B cell (primary cell): ENCODE data around the gene TMCC3. TPM values are rescaled to one million over a fixed set of nuclear protein-coding genes. Genes with fewer than 3 reads are reported as not detected.

Experiments used
- ATAC-seq: fragments of 200-7000 bp; cut with Tn5 transposase; one replicate; pipeline ENCODE4 v1.10.0; 2021; ENCODE audit warnings: low read depth, mild to moderate bottlenecking, moderate number of reproducible peaks, moderate library complexity
- CTCF ChIA-PET: fragments of 350-600 bp; sonication (Branson Sonifier 250); formaldehyde crosslinking; loops from one replicate; lab custom pipeline; 2021; ENCODE audit warnings: antibody characterized with exemption, inconsistent platforms; lab: Charles Lee
- POLR2A ChIA-PET: fragments of 350-600 bp; sonication (Branson Sonifier 250); formaldehyde crosslinking; loops from one replicate; lab custom pipeline; 2021; ENCODE audit warnings: antibody characterized with exemption; lab: Charles Lee
- DNase-seq: peaks from one replicate; pipeline ENCODE4 v3.0.0; 2013
- H2AFZ ChIP-seq: 2 replicates; pipeline ENCODE4 v1.6.1; 2012; ENCODE audit warnings: mild to moderate bottlenecking, low read depth, low read length; ENCODE audit not compliant: insufficient read depth, poor library complexity, severe bottlenecking
- H3K27ac ChIP-seq, 2 donors: 1 replicate in 1 of 2; 2 replicates in 1 of 2; pipeline ENCODE4 v1.5.1; 2012 to 2013; ENCODE audit warnings: low read length in 2 of 2, mild to moderate bottlenecking in 2 of 2, moderate library complexity in 1 of 2
- H3K27me3 ChIP-seq, 4 experiments: fragments of 200-600 bp in 1 of 4; sonication (generic) in 1 of 4; replicated peaks in 1 of 4; 1 replicate in 2 of 4; 2 replicates in 2 of 4; pipeline versions ENCODE4 v1.6.1 to v1.7.0; 2013 to 2016; ENCODE audit warnings: low read length in 3 of 4, mild to moderate bottlenecking in 2 of 4, mixed read lengths in 1 of 4, moderate library complexity in 1 of 4; ENCODE audit not compliant: insufficient read depth in 4 of 4, control insufficient read depth in 3 of 4; ENCODE audit errors: control extremely low read depth in 1 of 4
- H3K36me3 ChIP-seq, 2 experiments: replicated peaks in 1 of 2; 1 replicate in 1 of 2; 2 replicates in 1 of 2; pipeline versions ENCODE4 v1.6.1 to v1.7.1; 2013; ENCODE audit warnings: low read length in 1 of 2; ENCODE audit not compliant: insufficient read depth in 2 of 2, control insufficient read depth in 1 of 2; ENCODE audit errors: control extremely low read depth in 1 of 2, extremely low read depth in 1 of 2
- H3K4me1 ChIP-seq, 2 donors: fragments of 200-600 bp in 1 of 2; sonication (generic) in 1 of 2; 1 replicate in 1 of 2; 2 replicates in 1 of 2; pipeline versions ENCODE4 v1.5.1 to v1.6.1; 2013 to 2017; ENCODE audit warnings: low read length in 2 of 2; ENCODE audit not compliant: control insufficient read depth in 2 of 2, insufficient read depth in 2 of 2
- H3K4me2 ChIP-seq: replicated peaks from 2 replicates; pipeline ENCODE3; 2012; ENCODE audit warnings: mild to moderate bottlenecking, low read depth, low read length; ENCODE audit not compliant: poor library complexity, severe bottlenecking
- H3K4me3 ChIP-seq, 5 experiments: fragments of 200-600 bp in 1 of 5; sonication (generic) in 1 of 5; 1 replicate in 3 of 5; 2 replicates in 2 of 5; pipeline versions ENCODE4 v1.5.1 to v1.7.0; 2011 to 2016; ENCODE audit warnings: low read length in 4 of 5, mild to moderate bottlenecking in 4 of 5, low read depth in 2 of 5, control low read depth in 1 of 5, moderate library complexity in 1 of 5; ENCODE audit not compliant: insufficient read depth in 1 of 5; ENCODE audit errors: control extremely low read depth in 1 of 5, extremely low read depth in 1 of 5
- H3K79me2 ChIP-seq: fragments of 200-600 bp; sonication (generic); one replicate; pipeline ENCODE4 v1.6.0; 2016; ENCODE audit warnings: low read length; ENCODE audit not compliant: control insufficient read depth, insufficient read depth
- H3K9ac ChIP-seq: fragments of 200-600 bp; sonication (generic); 2 replicates; pipeline ENCODE4 v1.6.1; 2017; ENCODE audit warnings: mild to moderate bottlenecking, low read length, moderate library complexity
- H3K9me3 ChIP-seq, 3 donors: one replicate each; pipeline versions ENCODE4 v1.6.1 to v1.7.1; 2013; ENCODE audit warnings: low read length in 2 of 3; ENCODE audit not compliant: control insufficient read depth in 2 of 3, insufficient read depth in 1 of 3; ENCODE audit errors: control extremely low read depth in 1 of 3
- H4K20me1 ChIP-seq: 2 replicates; pipeline ENCODE4 v1.6.0; 2012; ENCODE audit warnings: mild to moderate bottlenecking, low read length; ENCODE audit not compliant: insufficient read depth, control insufficient read depth, poor library complexity, severe bottlenecking
- H3K27ac Mint-ChIP-seq: one replicate; pipeline ENCODE4 v1.8.0; 2021; ENCODE audit warnings: mixed read lengths
- H3K27me3 Mint-ChIP-seq: one replicate; pipeline ENCODE4 v1.8.0; 2021; ENCODE audit warnings: mixed read lengths
- H3K4me1 Mint-ChIP-seq: one replicate; pipeline ENCODE4 v1.8.0; 2021; ENCODE audit warnings: mixed read lengths
- H3K4me3 Mint-ChIP-seq: one replicate; pipeline ENCODE4 v1.8.0; 2021; ENCODE audit warnings: mixed read lengths
- H3K9me3 Mint-ChIP-seq: one replicate; pipeline ENCODE4 v1.8.0; 2022; ENCODE audit warnings: mixed read lengths; ENCODE audit not compliant: insufficient read depth
- CTCF ChIP-seq: fragments of 200-600 bp; IDR thresholded peaks from one replicate; pipeline ENCODE4 v1.8.0; 2022; ENCODE audit warnings: antibody characterized with exemption, mild to moderate bottlenecking
- EZH2 ChIP-seq: IDR thresholded peaks from 2 replicates; pipeline ENCODE4 v1.6.1; 2012; ENCODE audit warnings: borderline replicate concordance, low read depth, mild to moderate bottlenecking, moderate library complexity, low read length; ENCODE audit not compliant: insufficient read depth, poor library complexity, severe bottlenecking
- WGBS: methylation state at CpG from one replicate; pipeline ENCODE4 v1.1.5; 2013; ENCODE audit warnings: missing lambda C conversion rate; ENCODE audit not compliant: insufficient coverage; 5-methylcytosine and 5-hydroxymethylcytosine counted together
- intact Hi-C: fragments of 100-400 bp; cut with micrococcal nuclease; formaldehyde crosslinking; loops from one replicate; pipeline ENCODE4 v1.10.0; 2022
- polyA plus RNA-seq: library from polyadenylated mRNA; depleted of rRNA; stranded (reverse); fragments of >200 nt; gene quantifications from 2 replicates; pipeline ENCODE4 v1.2.3, GENCODE V29; 2012
- total RNA-seq, 2 donors: library from RNA; stranded (reverse); fragments of 120-200 nt in 1 of 2; gene quantifications; 1 replicate in 1 of 2; 2 replicates in 1 of 2; pipeline versions ENCODE4 v1.2.3 to v1.2.4, GENCODE V29; 2013 to 2022

TMCC3 gene
- total and polyA plus RNA-seq, 2 donors (not counting 1 experiment from before 2014, with no cell fraction given), result 4.5 to 8.8 TPM

- DNase-seq, result no peak
- ATAC-seq, result no peak
- H3K9ac ChIP-seq, result no peak overlapping the region
- H3K27me3 ChIP-seq, result no peaks in the 10 kb centered on the region
- H4K20me1 ChIP-seq, result no peaks in the 10 kb centered on the region
- H3K79me2 ChIP-seq, result peaks cover 3% of the 10 kb centered on the region
- ChIA-PET CTCF (no interaction called here), POLR2A (no interaction called here)
- peaks cover 18% of the 10 kb centered on the region for H3K4me1 Mint-ChIP-seq
- no peaks in the 10 kb centered on the region for H3K9me3 ChIP-seq
- H3K4me1 ChIP-seq, result peaks cover 10 to 11% of the 10 kb centered on the region in 2 donors
- no peak overlapping the region for H3K27ac ChIP-seq
- H2AFZ ChIP-seq, result no peak overlapping the region
- no peak overlapping the region for H3K4me2 ChIP-seq
- H3K27ac Mint-ChIP-seq, result no peak overlapping the region
- no peaks in the 10 kb centered on the region for H3K9me3 Mint-ChIP-seq
- no peaks in the 10 kb centered on the region for H3K36me3 ChIP-seq
- H3K27me3 Mint-ChIP-seq, result no peaks in the 10 kb centered on the region
- 89% methylated on average over 2 of the region's 5 CpGs for WGBS
- intact Hi-C loops, result no loop called here
- no peak overlapping the region for H3K4me3 Mint-ChIP-seq
- TF ChIP-seq CTCF (no peak), EZH2 (no peak)
- H3K4me3 ChIP-seq, result no peak overlapping the region
Observed at GRCh38 chr12:94589591-94590001, 60.8 kb downstream of the TMCC3 start.

- H4K20me1 ChIP-seq, result no peaks in the 10 kb centered on the region
- H3K36me3 ChIP-seq, result peaks cover 0 to 1% of the 10 kb centered on the region in 2 experiments
- peaks cover 6% of the 10 kb centered on the region for H3K4me1 Mint-ChIP-seq
- ATAC-seq (no peak), DNase-seq (no peak)
- H3K27me3 ChIP-seq, result no peaks in the 10 kb centered on the region
- H3K4me3 ChIP-seq, result no peak overlapping the region
- intact Hi-C loops, result no loop called here
- H3K27me3 Mint-ChIP-seq, result no peaks in the 10 kb centered on the region
- no peaks in the 10 kb centered on the region for H3K4me1 ChIP-seq
- no peak overlapping the region for H3K4me3 Mint-ChIP-seq
- H3K79me2 ChIP-seq, result peaks cover 3% of the 10 kb centered on the region
- H3K27ac Mint-ChIP-seq, result no peak overlapping the region
- no peaks in the 10 kb centered on the region for H3K9me3 ChIP-seq
- H2AFZ ChIP-seq, result no peak overlapping the region
- 83% methylated on average over 4 of the region's 4 CpGs for WGBS
- H3K27ac ChIP-seq, result no peak overlapping the region
- TF ChIP-seq EZH2 (no peak), CTCF (no peak)
- H3K9ac ChIP-seq, result no peak overlapping the region
- H3K4me2 ChIP-seq, result no peak overlapping the region
- ChIA-PET POLR2A (no interaction called here), CTCF (interaction anchor here (0.6 to 1.0 kb wide), 2 partner anchors 14 to 22 kb away, joined by 3 to 5 read pairs; no protein-coding TSS in a partner anchor)
- H3K9me3 Mint-ChIP-seq, result no peaks in the 10 kb centered on the region
Observed at GRCh38 chr12:94588346-94588745, 62.0 kb downstream of the TMCC3 start.
